Fibroblast of villous mesenchyme (primary cell): Measurements from ENCODE around the gene AKT1. TPM values are rescaled to one million over a fixed set of nuclear protein-coding genes. Genes with fewer than 3 reads are reported as not detected.
A peak's percentile ranks its signal among the peaks of the same experiment; 100 is the strongest.

ENCODE experiments used
- DNase-seq: peaks from one replicate; pipeline ENCODE4 v3.0.0-alpha.2; 2010; ENCODE audit warnings: low read depth
- H3K4me3 ChIP-seq: 2 replicates; pipeline ENCODE4 v1.5.1; 2011; ENCODE audit warnings: low read depth, mild to moderate bottlenecking, low read length
- CTCF ChIP-seq: IDR thresholded peaks from 2 replicates; pipeline ENCODE4 v1.5.1; 2012; ENCODE audit warnings: low read depth, mild to moderate bottlenecking, low read length; ENCODE audit not compliant: insufficient read depth
- total RNA-seq: library from RNA; depleted of rRNA; stranded (reverse); fragments of >200 nt; gene quantifications from 2 replicates; pipeline ENCODE4 v1.2.3, GENCODE V29; 2012

The AKT1 gene
- total RNA-seq, 1 donor = 233 TPM

GRCh38 chr14:104746934-104747481, 48.5 kb downstream of the AKT1 start:
- DNase-seq = peak; percentile 47

GRCh38 chr14:104746071-104746545, 49.4 kb downstream of the AKT1 start:
- no peak overlapping the region for H3K4me3 ChIP-seq
- no peak for DNase-seq
- no peak for TF ChIP-seq CTCF

More at GRCh38 chr14:104746934-104747481, 48.5 kb downstream of the AKT1 start:
- TF ChIP-seq CTCF = no peak
- no peak overlapping the region for H3K4me3 ChIP-seq

GRCh38 chr14:104745431-104745830, 50.1 kb downstream of the AKT1 start:
- no peak for TF ChIP-seq CTCF
- H3K4me3 ChIP-seq = no peak overlapping the region

GRCh38 chr14:104744484-104744883, 51.1 kb downstream of the AKT1 start:
- H3K4me3 ChIP-seq = no peak overlapping the region
- no peak for DNase-seq
- no peak for TF ChIP-seq CTCF

More at GRCh38 chr14:104745431-104745830, 50.1 kb downstream of the AKT1 start:
- no peak for DNase-seq

- H3K4me3 ChIP-seq = no peak overlapping the region
- no peak for TF ChIP-seq CTCF
- no peak for DNase-seq
These were observed 51.8 kb downstream of the AKT1 start for GRCh38 chr14:104743461-104744380.

- no peak for TF ChIP-seq CTCF
- DNase-seq = no peak
- H3K4me3 ChIP-seq = no peak overlapping the region
These were observed 52.7 kb downstream of the AKT1 start for GRCh38 chr14:104742586-104743455.
